H9 (cell line): ENCODE results near the gene SRGAP2C. TPM values are rescaled to one million over a fixed set of nuclear protein-coding genes. Genes with fewer than 3 reads are reported as not detected.
"Not testable (repeated sequence)": the region's sequence is repeated elsewhere in the genome, so short reads cannot be mapped to it uniquely, and the experiment has no call there.

Source experiments
- DNase-seq: peaks from one replicate; pipeline ENCODE4 v3.0.0-alpha.2; 2017
- H2AFZ ChIP-seq: one replicate; pipeline ENCODE4 v1.6.1; 2013; ENCODE audit warnings: mild to moderate bottlenecking, low read length, control low read depth, moderate library complexity
- H2AK5ac ChIP-seq: 2 replicates; pipeline ENCODE4 v1.6.1; 2013; ENCODE audit warnings: low read length, control low read depth, mixed read lengths; ENCODE audit not compliant: insufficient read length
- H2BK120ac ChIP-seq: one replicate; pipeline ENCODE4 v1.6.1; 2013; ENCODE audit warnings: low read depth, mild to moderate bottlenecking, low read length, control low read depth, inconsistent platforms; ENCODE audit not compliant: poor library complexity, severe bottlenecking
- H2BK12ac ChIP-seq: 2 replicates; pipeline ENCODE4 v1.6.1; 2013; ENCODE audit warnings: low read length, control low read depth, mixed read lengths, low read depth; ENCODE audit not compliant: insufficient read length
- H2BK15ac ChIP-seq: 2 replicates; pipeline ENCODE4 v1.6.1; 2013; ENCODE audit warnings: low read depth, low read length, control low read depth
- H2BK20ac ChIP-seq: one replicate; pipeline ENCODE4 v1.6.1; 2013; ENCODE audit warnings: low read depth, mild to moderate bottlenecking, low read length, control low read depth, inconsistent platforms; ENCODE audit not compliant: poor library complexity, severe bottlenecking
- H2BK5ac ChIP-seq: 2 replicates; pipeline ENCODE4 v1.6.1; 2013; ENCODE audit warnings: low read length, control low read depth, mixed read lengths; ENCODE audit not compliant: insufficient read length
- H3K14ac ChIP-seq: 2 replicates; pipeline ENCODE4 v1.6.1; 2013; ENCODE audit warnings: low read length, control low read depth; ENCODE audit not compliant: insufficient read depth
- H3K18ac ChIP-seq: 2 replicates; pipeline ENCODE4 v1.6.1; 2013; ENCODE audit warnings: low read depth, mild to moderate bottlenecking, mixed read lengths, low read length, control low read depth; ENCODE audit not compliant: insufficient read length
- H3K23ac ChIP-seq: 2 replicates; pipeline ENCODE4 v1.6.1; 2013; ENCODE audit warnings: low read length, control low read depth, mixed read lengths, low read depth; ENCODE audit not compliant: insufficient read length
- H3K23me2 ChIP-seq: 2 replicates; pipeline ENCODE4 v1.6.1; 2013; ENCODE audit warnings: low read depth, mild to moderate bottlenecking, mixed read lengths, low read length, control low read depth; ENCODE audit not compliant: insufficient read length, poor library complexity, severe bottlenecking
- H3K27ac ChIP-seq: 2 replicates; pipeline ENCODE4 v1.5.1; 2013; ENCODE audit warnings: low read length, control low read depth, mixed read lengths, low read depth; ENCODE audit not compliant: insufficient read length
- H3K27me3 ChIP-seq: 2 replicates; pipeline ENCODE4 v1.6.1; 2013; ENCODE audit warnings: low read length, control low read depth, inconsistent platforms; ENCODE audit not compliant: insufficient read depth
- H3K4ac ChIP-seq: 2 replicates; pipeline ENCODE4 v1.6.1; 2013; ENCODE audit warnings: low read depth, mild to moderate bottlenecking, control low read depth, inconsistent platforms, low read length, moderate library complexity
- H3K4me1 ChIP-seq: 2 replicates; pipeline ENCODE4 v1.6.1; 2013; ENCODE audit warnings: low read length, control low read depth, inconsistent platforms; ENCODE audit not compliant: insufficient read depth
- H3K4me2 ChIP-seq: 2 replicates; pipeline ENCODE4 v1.6.1; 2013; ENCODE audit warnings: low read length, control low read depth, mixed read lengths; ENCODE audit not compliant: insufficient read length, insufficient read depth
- H3K56ac ChIP-seq: 2 replicates; pipeline ENCODE4 v1.6.1; 2013; ENCODE audit warnings: low read depth, mild to moderate bottlenecking, mixed read lengths, low read length, control low read depth; ENCODE audit not compliant: insufficient read length
- H3K79me1 ChIP-seq: 2 replicates; pipeline ENCODE4 v1.6.1; 2013; ENCODE audit warnings: low read depth, mild to moderate bottlenecking, moderate library complexity, low read length, control low read depth, inconsistent platforms; ENCODE audit not compliant: insufficient read depth, poor library complexity, severe bottlenecking
- H3K79me2 ChIP-seq: 2 replicates; pipeline ENCODE4 v1.6.1; 2013; ENCODE audit warnings: low read length, control low read depth, inconsistent platforms; ENCODE audit not compliant: insufficient read depth
- H3K9ac ChIP-seq: 2 replicates; pipeline ENCODE4 v1.6.1; 2013; ENCODE audit warnings: low read length, control low read depth, mixed read lengths; ENCODE audit not compliant: insufficient read length; ENCODE audit errors: extremely low read depth
- H3K9me3 ChIP-seq: one replicate; pipeline ENCODE4 v1.6.1; 2013; ENCODE audit warnings: low read depth, low read length, inconsistent platforms; ENCODE audit not compliant: control insufficient read depth
- H3T11ph ChIP-seq: one replicate; pipeline ENCODE4 v1.6.1; 2013; ENCODE audit warnings: mild to moderate bottlenecking, low read length, control low read depth, inconsistent platforms
- H4K20me1 ChIP-seq: one replicate; pipeline ENCODE4 v1.6.1; 2013; ENCODE audit not compliant: control insufficient read depth, insufficient read length, insufficient read depth
- H4K5ac ChIP-seq: 2 replicates; pipeline ENCODE4 v1.6.1; 2013; ENCODE audit warnings: low read depth, mild to moderate bottlenecking, mixed read lengths, low read length, control low read depth; ENCODE audit not compliant: insufficient read length
- H4K8ac ChIP-seq: replicated peaks from 2 replicates; pipeline ENCODE4 v1.6.1; 2013; ENCODE audit warnings: low read length, control low read depth, mixed read lengths, low read depth; ENCODE audit not compliant: insufficient read length
- H4K91ac ChIP-seq: 2 replicates; pipeline ENCODE4 v1.6.1; 2013; ENCODE audit warnings: low read depth, mild to moderate bottlenecking, moderate library complexity, mixed read lengths, low read length, control low read depth; ENCODE audit not compliant: insufficient read length
- H3K27ac Mint-ChIP-seq, 3 experiments: 2 replicates in 2 of 3; 3 replicates in 1 of 3; pipeline ENCODE4 v1.8.0; 2020 to 2021; ENCODE audit warnings: mixed read lengths in 3 of 3, mild to moderate bottlenecking in 1 of 3, moderate library complexity in 1 of 3
- H3K27me3 Mint-ChIP-seq: 2 replicates; pipeline ENCODE4 v1.8.0; 2021; ENCODE audit warnings: low read depth, mild to moderate bottlenecking, moderate library complexity, mixed read lengths
- H3K36me3 Mint-ChIP-seq, 3 experiments: 2 replicates in 2 of 3; 3 replicates in 1 of 3; pipeline ENCODE4 v1.8.0; 2020 to 2021; ENCODE audit warnings: low read depth in 3 of 3, mixed read lengths in 3 of 3; ENCODE audit not compliant: insufficient read depth in 1 of 3
- H3K4me1 Mint-ChIP-seq, 2 experiments: 2 replicates each; pipeline ENCODE4 v1.8.0; 2020; ENCODE audit warnings: mixed read lengths in 2 of 2
- H3K4me3 Mint-ChIP-seq, 2 experiments: 2 replicates in 1 of 2; 3 replicates in 1 of 2; pipeline ENCODE4 v1.8.0; 2020 to 2021; ENCODE audit warnings: mild to moderate bottlenecking in 2 of 2, mixed read lengths in 2 of 2, moderate library complexity in 1 of 2
- H3K9me3 Mint-ChIP-seq, 2 experiments: 2 replicates in 1 of 2; 3 replicates in 1 of 2; pipeline ENCODE4 v1.8.0; 2020; ENCODE audit warnings: mild to moderate bottlenecking in 2 of 2, mixed read lengths in 2 of 2, moderate library complexity in 1 of 2
- WGBS: extraction: QIAGEN DNeasy Blood & Tissue Kit; methylation state at CpG from one replicate; pipeline ENCODE4 v1.1.7; 2013; ENCODE audit warnings: missing lambda C conversion rate, low lambda C conversion rate, mixed read lengths; ENCODE audit not compliant: insufficient read length; ENCODE audit errors: extremely low coverage; 5-methylcytosine and 5-hydroxymethylcytosine counted together
- total RNA-seq: library from RNA; stranded (reverse); gene quantifications from 2 replicates; pipeline ENCODE4 v1.2.1, GENCODE V29; 2021

Gene SRGAP2C
- total RNA-seq, 1 experiment from 2014 or later = 16.5 TPM

DNA sequence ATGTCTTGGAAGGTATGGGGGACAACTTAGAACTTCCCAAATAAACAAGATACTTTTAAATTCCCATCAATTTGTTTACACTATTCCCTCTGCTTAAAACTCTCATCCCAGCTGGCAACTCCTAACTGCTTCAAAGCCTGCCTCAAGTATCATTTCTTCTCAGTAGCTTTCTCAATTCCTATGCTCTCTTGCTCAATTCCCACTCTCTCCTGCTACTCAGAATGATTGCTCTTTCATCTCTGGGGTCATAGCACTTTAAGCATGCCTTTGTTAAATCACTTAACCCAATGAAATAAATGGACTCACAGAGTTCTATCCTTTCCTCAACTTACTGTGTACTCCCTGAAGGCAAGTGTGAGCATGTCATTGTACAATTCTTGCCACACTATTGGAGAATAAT lies 19.5 kb upstream of the SRGAP2C start:
- H4K5ac ChIP-seq, H4K8ac ChIP-seq, H3K79me1 ChIP-seq, H3K9ac ChIP-seq, H2AK5ac ChIP-seq, H3K9me3 Mint-ChIP-seq, H2BK15ac ChIP-seq, H3K4me3 Mint-ChIP-seq, H3K36me3 Mint-ChIP-seq, H2AFZ ChIP-seq, H4K91ac ChIP-seq, H3K27me3 ChIP-seq, H2BK5ac ChIP-seq, H2BK120ac ChIP-seq, DNase-seq, H3K9me3 ChIP-seq, H3K27ac Mint-ChIP-seq, H4K20me1 ChIP-seq, H3K23ac ChIP-seq, H3K23me2 ChIP-seq, H3K4ac ChIP-seq, H3K27me3 Mint-ChIP-seq, H3K4me2 ChIP-seq, H2BK12ac ChIP-seq, H3K56ac ChIP-seq, H3K4me1 Mint-ChIP-seq, H3K14ac ChIP-seq, H3T11ph ChIP-seq, H3K18ac ChIP-seq, H3K4me1 ChIP-seq, H2BK20ac ChIP-seq, H3K27ac ChIP-seq, H3K79me2 ChIP-seq: not testable (repeated sequence)

DNA sequence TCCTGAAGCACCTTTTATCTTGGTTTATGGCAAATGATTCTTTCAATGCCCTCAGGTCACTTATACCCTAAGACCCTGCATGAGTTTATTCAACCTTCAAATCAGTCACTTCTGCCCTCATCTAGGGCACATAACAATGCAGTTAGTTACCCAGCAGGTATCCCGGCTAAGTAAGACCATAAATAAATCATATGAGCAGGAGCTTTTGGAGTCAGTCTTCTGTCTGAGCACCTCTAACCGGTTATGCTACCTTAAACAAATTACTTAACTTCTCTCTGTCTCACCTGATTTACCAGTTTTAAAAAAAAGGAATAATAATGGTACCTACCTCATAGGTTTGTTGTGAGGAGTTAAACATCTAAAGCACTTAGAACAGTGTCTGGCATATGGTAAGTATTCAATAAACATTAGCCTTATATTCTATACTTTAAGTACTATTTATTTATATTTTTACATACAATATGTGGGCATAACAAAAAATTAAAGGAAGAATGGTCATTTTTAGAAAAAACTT lies 17.5 kb upstream of the SRGAP2C start:
- H3K4ac ChIP-seq, H3K27me3 ChIP-seq, H4K8ac ChIP-seq, H3K9ac ChIP-seq, H3K36me3 Mint-ChIP-seq, DNase-seq, H2AK5ac ChIP-seq, H3K79me2 ChIP-seq, H2BK20ac ChIP-seq, H4K5ac ChIP-seq, H3K27ac ChIP-seq, H3K23ac ChIP-seq, H4K91ac ChIP-seq, H3K4me3 Mint-ChIP-seq, H3K27ac Mint-ChIP-seq, H3K4me1 ChIP-seq, H3K56ac ChIP-seq, H2BK12ac ChIP-seq, H3K27me3 Mint-ChIP-seq, H3K9me3 Mint-ChIP-seq, H3T11ph ChIP-seq, H2BK120ac ChIP-seq, H2BK15ac ChIP-seq, H4K20me1 ChIP-seq, H3K23me2 ChIP-seq, H3K4me1 Mint-ChIP-seq, H2BK5ac ChIP-seq, H3K9me3 ChIP-seq, H2AFZ ChIP-seq, H3K18ac ChIP-seq, H3K4me2 ChIP-seq, H3K79me1 ChIP-seq, H3K14ac ChIP-seq: not testable (repeated sequence)
- WGBS = no CpG with 5 or more reads among the region's 2 CpGs
